HepG2 (cell line): Measurements from ENCODE around the gene DUOXA2. TPM values are rescaled to one million over a fixed set of nuclear protein-coding genes. Genes with fewer than 3 reads are reported as not detected.

Experiments
- HDAC2 ChIP-seq: sonication (generic); formaldehyde crosslinking; IDR thresholded peaks from 2 replicates; pipeline ENCODE4 v1.4.0; 2020; ENCODE audit warnings: missing genetic modification reagents
- KIAA2018 ChIP-seq: sonication (generic); formaldehyde crosslinking; IDR thresholded peaks from 2 replicates; pipeline ENCODE4 v1.5.0; 2020; ENCODE audit warnings: mild to moderate bottlenecking, missing genetic modification reagents, borderline replicate concordance
- MTERF4 ChIP-seq: sonication (generic); formaldehyde crosslinking; IDR thresholded peaks from 2 replicates; pipeline ENCODE4 v1.8.0; 2023; ENCODE audit warnings: mild to moderate bottlenecking, missing genetic modification reagents
- ZNF331 ChIP-seq: sonication (generic); formaldehyde crosslinking; IDR thresholded peaks from 2 replicates; pipeline ENCODE4 v1.4.0; 2020; ENCODE audit warnings: missing genetic modification reagents
- polyA plus RNA-seq, 8 experiments: library from polyadenylated mRNA; depleted of rRNA in 3 of 8; stranded (reverse) in 7 of 8; unstranded in 1 of 8; fragments of >200 nt; fragmentation: Illumina TruSeq in 4 of 8; extraction: Trizol in 4 of 8; gene quantifications; 2 replicates each; pipeline versions ENCODE4 v1.2.1 to v1.2.3, GENCODE V29; 2011 to 2016; ENCODE audit warnings: low read depth in 4 of 8, missing spikeins in 1 of 8, mixed read lengths in 1 of 8; ENCODE audit not compliant: insufficient read depth in 1 of 8
- total RNA-seq, 5 experiments: library from RNA; depleted of rRNA; stranded (reverse); fragments of >200 nt; fragmentation: Illumina TruSeq; extraction: Trizol; gene quantifications; 2 replicates each; pipeline ENCODE4 v1.2.3, GENCODE V29; 2016; ENCODE audit warnings: low read depth in 1 of 5
- TF ChIP-seq, protein P1 (sequence below), 2 experiments: fragments of 450-650 bp in 1 of 2; sonication (generic) in 1 of 2; formaldehyde crosslinking in 1 of 2; IDR thresholded peaks; 2 replicates each; pipeline versions ENCODE4 v1.6.1 to v1.8.0; 2016 to 2022; ENCODE audit warnings: antibody characterized with exemption in 1 of 2, mild to moderate bottlenecking in 1 of 2, missing genetic modification reagents in 1 of 2
- TF ChIP-seq, protein P2 (sequence below): sonication (generic); formaldehyde crosslinking; IDR thresholded peaks from 2 replicates; pipeline ENCODE4 v1.5.0; 2020; ENCODE audit warnings: missing genetic modification reagents

Gene DUOXA2
- total and polyA plus RNA-seq, 2 of the 13 experiments (the other 11 are each of a cell fraction or from before 2014, with no cell fraction given): 0.32 TPM; not detected in 1

- TF ChIP-seq, protein P1, sequence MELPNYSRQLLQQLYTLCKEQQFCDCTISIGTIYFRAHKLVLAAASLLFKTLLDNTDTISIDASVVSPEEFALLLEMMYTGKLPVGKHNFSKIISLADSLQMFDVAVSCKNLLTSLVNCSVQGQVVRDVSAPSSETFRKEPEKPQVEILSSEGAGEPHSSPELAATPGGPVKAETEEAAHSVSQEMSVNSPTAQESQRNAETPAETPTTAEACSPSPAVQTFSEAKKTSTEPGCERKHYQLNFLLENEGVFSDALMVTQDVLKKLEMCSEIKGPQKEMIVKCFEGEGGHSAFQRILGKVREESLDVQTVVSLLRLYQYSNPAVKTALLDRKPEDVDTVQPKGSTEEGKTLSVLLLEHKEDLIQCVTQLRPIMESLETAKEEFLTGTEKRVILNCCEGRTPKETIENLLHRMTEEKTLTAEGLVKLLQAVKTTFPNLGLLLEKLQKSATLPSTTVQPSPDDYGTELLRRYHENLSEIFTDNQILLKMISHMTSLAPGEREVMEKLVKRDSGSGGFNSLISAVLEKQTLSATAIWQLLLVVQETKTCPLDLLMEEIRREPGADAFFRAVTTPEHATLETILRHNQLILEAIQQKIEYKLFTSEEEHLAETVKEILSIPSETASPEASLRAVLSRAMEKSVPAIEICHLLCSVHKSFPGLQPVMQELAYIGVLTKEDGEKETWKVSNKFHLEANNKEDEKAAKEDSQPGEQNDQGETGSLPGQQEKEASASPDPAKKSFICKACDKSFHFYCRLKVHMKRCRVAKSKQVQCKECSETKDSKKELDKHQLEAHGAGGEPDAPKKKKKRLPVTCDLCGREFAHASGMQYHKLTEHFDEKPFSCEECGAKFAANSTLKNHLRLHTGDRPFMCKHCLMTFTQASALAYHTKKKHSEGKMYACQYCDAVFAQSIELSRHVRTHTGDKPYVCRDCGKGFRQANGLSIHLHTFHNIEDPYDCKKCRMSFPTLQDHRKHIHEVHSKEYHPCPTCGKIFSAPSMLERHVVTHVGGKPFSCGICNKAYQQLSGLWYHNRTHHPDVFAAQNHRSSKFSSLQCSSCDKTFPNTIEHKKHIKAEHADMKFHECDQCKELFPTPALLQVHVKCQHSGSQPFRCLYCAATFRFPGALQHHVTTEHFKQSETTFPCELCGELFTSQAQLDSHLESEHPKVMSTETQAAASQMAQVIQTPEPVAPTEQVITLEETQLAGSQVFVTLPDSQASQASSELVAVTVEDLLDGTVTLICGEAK (IDR thresholded peaks at IDR 0.05): no peak
- TF ChIP-seq, protein P1 (CRISPR knock-in tag; IDR thresholded peaks at IDR 0.05): no peak
- TF ChIP-seq MTERF4 (no peak), ZNF331 (CRISPR knock-in tag) (peak; percentile 14; the same call in 1 of the 2 replicates), KIAA2018 (no peak), HDAC2 (CRISPR knock-in tag) (no peak)
- TF ChIP-seq, protein P2, sequence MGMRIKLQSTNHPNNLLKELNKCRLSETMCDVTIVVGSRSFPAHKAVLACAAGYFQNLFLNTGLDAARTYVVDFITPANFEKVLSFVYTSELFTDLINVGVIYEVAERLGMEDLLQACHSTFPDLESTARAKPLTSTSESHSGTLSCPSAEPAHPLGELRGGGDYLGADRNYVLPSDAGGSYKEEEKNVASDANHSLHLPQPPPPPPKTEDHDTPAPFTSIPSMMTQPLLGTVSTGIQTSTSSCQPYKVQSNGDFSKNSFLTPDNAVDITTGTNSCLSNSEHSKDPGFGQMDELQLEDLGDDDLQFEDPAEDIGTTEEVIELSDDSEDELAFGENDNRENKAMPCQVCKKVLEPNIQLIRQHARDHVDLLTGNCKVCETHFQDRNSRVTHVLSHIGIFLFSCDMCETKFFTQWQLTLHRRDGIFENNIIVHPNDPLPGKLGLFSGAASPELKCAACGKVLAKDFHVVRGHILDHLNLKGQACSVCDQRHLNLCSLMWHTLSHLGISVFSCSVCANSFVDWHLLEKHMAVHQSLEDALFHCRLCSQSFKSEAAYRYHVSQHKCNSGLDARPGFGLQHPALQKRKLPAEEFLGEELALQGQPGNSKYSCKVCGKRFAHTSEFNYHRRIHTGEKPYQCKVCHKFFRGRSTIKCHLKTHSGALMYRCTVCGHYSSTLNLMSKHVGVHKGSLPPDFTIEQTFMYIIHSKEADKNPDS (CRISPR knock-in tag): no peak
These were observed 52.9 kb downstream of the DUOXA2 start (continued) for GRCh38 chr15:45166834-45167630.
